Effector CD8-positive, alpha-beta T cell (primary cell): ENCODE data around the gene GNAQ.
A peak's percentile ranks its signal among the peaks of the same experiment; 100 is the strongest.

Experiments
- DNase-seq: peaks from one replicate; lab custom pipeline; 2025; lab: John Stamatoyannopoulos, UW

The GNAQ gene

GRCh38 chr9:78003730-78004129 is 27.9 kb downstream of the GNAQ start:
- no peak for DNase-seq

DNA sequence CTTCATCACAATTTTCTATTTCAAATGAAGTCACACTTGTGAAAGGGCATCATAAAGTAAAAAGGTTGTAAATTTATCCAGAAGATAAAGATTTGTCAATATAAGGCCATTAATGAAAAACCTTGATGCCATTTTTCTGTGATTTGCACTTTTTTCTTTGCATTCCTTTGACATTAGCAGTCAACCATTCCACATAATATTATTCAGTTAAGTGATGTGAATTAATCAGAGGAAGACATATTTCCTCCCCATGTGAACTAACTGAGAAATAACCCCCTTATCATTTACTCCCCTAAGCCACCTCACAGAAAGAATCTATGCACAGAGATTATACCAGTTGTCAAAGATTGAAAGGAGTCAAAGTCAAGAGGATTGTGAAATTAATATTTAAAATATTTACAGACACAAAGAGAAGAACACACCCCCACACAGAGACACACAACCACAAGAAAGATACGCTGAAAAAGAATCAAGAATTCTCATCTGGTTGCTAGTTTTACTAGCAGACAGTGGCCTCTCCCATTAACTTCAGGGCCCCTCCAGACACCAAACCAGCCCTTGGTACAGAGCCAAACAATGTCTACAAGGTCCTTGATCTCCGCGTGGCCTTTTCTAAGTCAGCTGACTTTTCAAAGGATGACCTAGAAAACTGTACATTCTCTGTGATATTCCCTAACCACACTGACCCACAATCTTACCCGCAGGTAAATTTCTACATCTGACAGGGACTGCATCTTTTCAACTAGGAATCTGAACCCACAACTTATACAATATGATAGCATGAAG is 29.5 kb downstream of the GNAQ start:
- no peak for DNase-seq

GRCh38 chr9:78000221-78000620 is 31.4 kb downstream of the GNAQ start:
- DNase-seq = no peak

GRCh38 chr9:77999231-77999631 is 32.4 kb downstream of the GNAQ start:
- no peak for DNase-seq

GRCh38 chr9:77997611-77998284 is 33.9 kb downstream of the GNAQ start:
- no peak for DNase-seq

- no peak for DNase-seq
Observed at GRCh38 chr9:77996696-77997095, 34.9 kb downstream of the GNAQ start.

DNA sequence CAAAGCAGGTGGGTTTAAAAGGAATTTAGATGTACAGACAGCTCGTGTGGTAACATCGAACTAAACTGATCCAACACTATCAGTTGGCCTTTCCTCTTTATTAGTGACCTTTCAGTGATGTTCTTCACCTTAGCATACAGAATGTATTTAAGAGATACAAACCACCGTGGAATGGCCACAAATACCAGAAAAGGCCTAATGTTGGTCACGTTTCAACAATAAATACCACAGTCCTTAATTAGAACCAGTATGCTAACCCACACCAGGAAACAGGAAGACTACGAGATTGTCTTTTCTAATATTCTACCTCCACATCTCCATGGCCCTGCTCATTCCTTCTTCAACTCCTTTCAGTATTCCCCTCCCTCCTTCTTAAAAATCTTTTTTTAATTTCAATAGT is 40.4 kb downstream of the GNAQ start:
- DNase-seq = no peak

- no peak for DNase-seq
Observed at GRCh38 chr9:77989909-77990308, 41.7 kb downstream of the GNAQ start.

GRCh38 chr9:77989458-77989857 is 42.2 kb downstream of the GNAQ start:
- no peak for DNase-seq

DNA sequence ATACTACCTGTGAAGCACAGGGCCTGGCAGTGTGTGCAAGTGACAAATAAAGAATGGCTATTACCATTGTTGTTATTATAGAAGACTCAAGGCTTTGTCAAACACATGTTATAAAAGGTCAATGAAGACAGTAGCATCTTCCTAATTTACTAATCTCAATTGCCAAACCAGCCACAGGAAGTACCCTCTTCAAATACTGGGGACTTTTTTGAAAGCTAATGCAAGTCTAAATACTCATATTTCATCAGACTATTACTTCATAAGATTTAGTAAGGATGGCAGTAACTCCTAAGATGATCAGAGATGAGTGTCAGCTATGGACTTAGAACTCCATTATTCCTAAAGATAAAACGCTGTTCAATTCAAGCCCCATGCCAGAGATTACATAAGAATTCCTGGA is 43.0 kb downstream of the GNAQ start:
- DNase-seq = no peak

DNA sequence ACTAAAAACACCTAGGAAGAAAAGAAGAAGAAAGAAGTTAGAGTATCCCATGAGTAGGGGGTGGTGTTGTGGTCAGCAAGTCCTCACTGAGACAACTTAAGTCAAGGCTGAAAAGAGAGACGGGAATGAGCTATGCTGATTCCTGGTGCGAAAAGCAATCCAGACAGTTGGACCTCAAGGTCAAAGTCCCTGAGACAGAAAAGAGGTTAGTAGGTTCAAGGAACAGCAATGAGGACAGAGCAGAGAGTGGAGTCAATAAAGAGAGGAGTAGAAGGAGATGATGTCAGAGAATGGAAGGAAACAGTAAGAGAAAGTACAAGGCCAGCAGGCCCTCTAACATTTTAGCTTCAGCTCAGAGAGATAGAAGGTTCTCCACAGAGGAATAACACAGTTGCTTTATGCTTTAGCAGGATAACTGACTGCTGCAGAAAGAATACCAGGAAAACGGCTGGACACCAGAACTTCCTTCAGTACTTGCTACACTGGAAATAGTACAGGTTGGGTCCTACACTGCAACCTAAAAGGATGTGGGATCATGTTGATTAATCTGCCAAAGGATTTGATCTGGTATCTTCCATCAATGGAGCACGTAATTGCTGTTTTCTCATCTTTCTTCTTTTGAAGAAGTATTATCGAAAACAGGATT is 43.6 kb downstream of the GNAQ start:
- DNase-seq = no peak

DNA sequence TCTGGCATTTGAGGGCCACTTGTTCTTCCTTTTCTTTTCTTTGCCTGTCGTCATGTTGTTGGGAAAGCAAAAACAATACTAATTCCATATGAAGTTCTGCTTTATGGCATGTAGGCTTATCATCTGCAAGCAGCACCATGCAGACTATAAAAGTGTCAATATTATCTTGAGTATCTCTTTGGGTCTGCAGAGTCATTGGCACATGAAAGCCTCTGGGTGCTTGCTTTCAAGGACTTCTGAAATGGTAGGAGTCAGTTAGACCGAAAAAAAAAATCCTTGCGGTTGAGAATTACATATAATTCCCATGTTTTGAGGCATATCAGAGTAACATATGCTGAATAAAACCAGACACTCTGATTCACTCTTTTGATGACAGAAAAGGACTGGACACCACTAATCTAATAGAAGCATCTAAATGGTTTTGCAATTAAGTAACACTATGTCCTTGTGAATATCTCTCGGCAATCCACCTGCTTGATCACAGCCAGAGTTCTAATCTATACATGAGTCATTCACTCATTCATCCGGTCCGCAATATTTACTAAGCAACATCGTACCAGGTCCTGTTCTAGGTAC is 44.4 kb downstream of the GNAQ start:
- no peak for DNase-seq

GRCh38 chr9:77985996-77986395 is 45.6 kb downstream of the GNAQ start:
- no peak for DNase-seq

DNA sequence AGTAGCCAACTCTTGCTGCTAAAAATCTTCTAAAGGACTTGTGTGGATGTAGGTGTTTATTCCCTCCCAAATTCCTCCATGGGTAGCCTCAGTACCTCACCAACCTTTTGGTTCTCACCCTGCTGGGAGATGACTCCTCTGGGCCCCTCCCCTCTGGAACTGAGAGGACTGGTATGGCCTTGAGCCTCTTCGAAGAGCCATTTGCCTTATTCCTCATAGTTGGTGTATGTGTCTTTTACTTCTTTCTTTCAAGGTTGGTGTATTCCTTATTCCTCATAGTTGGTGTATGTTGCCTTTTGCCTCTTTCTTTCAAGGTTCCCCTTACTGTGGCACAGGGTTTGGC is 48.3 kb downstream of the GNAQ start:
- no peak for DNase-seq

DNA sequence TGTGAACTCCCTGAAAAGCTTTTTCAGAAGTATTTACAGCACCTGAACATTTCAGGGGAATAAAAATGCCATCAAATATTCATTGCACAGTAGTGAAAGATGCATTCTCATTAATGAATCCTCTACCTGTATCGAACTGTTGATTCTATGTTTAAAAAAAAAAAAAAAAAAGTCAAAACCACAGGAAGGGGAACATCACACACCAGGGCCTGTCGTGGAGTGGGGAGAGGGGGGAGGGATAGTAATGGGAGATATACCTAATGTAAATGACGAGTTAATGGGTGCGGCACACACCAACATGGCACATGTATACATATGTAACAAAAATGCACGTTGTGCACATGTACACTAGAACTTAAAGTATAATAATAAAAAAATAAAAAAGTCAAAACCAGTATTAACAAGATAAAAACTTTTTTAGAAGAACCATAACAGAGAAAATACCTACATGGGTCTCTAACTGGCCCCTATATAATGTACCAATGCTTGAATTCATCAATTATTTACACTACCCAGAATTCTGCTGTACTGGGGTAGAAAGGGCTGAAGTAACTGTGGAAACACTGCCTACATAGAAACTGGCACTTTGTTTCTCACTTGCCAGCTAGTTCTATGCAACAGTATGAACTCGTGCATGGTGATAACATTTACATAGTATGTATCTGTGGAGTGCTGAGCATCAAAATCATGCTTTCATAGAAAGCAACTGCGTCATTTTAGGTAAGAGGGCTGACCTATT is 48.9 kb downstream of the GNAQ start:
- DNase-seq = no peak

DNA sequence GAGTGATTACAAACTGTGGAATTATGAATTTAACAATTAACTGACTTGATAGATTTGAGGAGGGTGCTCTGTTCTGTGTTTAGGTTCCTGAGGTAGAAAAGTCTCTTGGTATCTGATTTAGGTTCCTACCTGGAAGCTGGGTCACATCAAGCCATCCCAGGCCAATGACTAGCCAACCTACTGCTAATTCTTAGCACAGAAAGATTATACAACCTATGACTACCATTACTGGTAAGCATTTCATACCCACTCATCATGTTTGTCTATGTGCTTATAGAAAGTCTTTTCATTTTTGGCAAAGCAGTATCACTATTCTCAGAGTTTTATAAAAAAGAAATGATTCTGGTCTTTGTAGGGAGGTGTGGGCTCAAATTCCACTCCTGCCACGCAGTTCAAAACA is 49.7 kb downstream of the GNAQ start:
- no peak for DNase-seq

DNA sequence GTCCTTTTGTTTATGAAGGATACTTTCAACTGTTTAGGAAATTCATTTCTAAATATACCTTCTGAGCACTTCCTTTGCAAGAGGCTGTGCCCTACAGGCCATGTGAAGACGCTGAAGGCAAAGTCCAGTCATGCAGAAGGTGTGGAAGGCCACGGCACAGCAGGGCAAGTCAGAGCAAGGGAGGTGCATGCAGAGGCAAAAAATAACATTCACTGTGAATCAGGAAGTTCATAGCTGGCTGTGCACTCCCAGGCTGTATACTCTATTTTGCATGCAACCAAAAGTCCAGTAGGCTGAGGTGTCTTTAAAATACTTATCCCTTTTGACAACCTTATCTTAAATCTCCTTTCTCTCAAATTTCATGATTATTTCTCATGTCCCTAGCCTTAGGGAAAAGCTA is 50.3 kb downstream of the GNAQ start:
- DNase-seq = no peak

DNA sequence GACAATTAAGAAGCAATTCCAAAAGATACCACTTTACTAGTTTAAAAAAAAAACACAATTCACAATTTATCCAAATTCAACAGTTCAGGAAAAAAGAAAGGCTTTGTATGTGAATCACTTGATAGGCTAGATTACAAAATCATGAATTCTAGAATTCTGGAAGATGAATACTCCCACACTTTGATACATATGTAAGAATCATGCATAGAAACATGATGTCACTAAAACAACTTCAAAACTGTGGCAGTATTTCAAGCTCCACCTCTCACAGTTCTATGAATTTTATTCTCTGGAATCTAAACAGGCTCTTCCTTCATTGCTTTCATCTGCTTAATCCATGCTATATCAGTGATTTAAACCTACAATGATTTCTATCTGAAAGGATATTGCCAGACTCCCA is 51.0 kb downstream of the GNAQ start:
- no peak for DNase-seq

DNA sequence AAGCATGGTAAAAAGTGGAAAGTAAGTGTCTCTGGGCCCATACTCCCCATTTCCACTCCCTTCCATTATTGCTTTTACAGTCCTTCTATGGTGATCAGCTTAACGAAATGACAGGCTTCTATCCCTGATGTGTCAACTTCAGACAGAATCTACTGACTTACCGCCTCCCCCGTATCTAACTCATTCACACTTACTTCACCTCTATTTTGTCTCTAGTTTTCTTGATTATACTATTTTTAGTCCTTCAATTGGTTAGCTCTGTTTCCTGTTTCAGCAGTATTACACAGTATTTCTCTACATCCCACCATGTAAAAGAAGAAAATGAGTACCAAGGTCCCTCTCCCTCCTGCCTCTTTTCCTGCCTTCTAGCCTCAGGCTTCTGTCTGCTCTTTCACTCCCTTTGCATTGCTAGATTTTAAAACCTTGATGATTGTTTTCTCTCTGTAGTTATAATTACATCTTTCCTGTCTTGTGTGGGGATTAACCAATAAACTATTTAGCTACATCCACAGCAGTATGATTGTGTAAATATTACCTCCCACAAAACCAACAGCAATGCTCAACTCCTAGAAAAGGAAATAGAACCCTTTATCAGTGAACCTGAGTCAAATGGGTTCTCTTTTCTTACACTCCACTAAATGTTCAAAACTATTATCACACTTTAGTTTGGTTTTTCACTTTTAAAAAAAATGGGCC is 53.4 kb downstream of the GNAQ start:
- DNase-seq = no peak

GRCh38 chr9:77977210-77977611 is 54.4 kb downstream of the GNAQ start:
- DNase-seq = peak; percentile 4

- DNase-seq = no peak
Observed at GRCh38 chr9:77975806-77976205, 55.8 kb downstream of the GNAQ start.

- DNase-seq = no peak
Observed at GRCh38 chr9:77975036-77975435, 56.6 kb downstream of the GNAQ start.
